HEK293 (cell line): ENCODE measurements around the gene LRRC32.

ENCODE experiments used
- CTCF ChIA-PET: fragments of 350-600 bp; formaldehyde crosslinking; extraction: SDS; loops from one replicate; lab custom pipeline; 2021; ENCODE audit warnings: antibody characterized with exemption; lab: Yijun Ruan, JAX
- POLR2A ChIA-PET: fragments of 300-600 bp; formaldehyde crosslinking; extraction: SDS; loops from one replicate; lab custom pipeline; 2020; ENCODE audit warnings: antibody characterized with exemption, inconsistent platforms; lab: Yijun Ruan, JAX
- H3K27ac ChIP-seq: fragments of 200-500 bp; sonication (Bioruptor generic); 2 replicates; pipeline ENCODE4 v1.5.1; 2014; ENCODE audit warnings: low read depth, low read length, control low read depth, inconsistent platforms; ENCODE audit errors: extremely low read depth
- H3K36me3 ChIP-seq, 2 experiments: fragments of 200-500 bp in 1 of 2; sonication (Bioruptor generic) in 1 of 2; 1 replicate in 1 of 2; 2 replicates in 1 of 2; pipeline ENCODE4 v1.5.1; 2014 to 2017; ENCODE audit warnings: inconsistent platforms in 2 of 2, low read length in 2 of 2; ENCODE audit not compliant: control insufficient read depth in 2 of 2, insufficient read depth in 1 of 2
- H3K4me1 ChIP-seq: fragments of 200-500 bp; sonication (Bioruptor generic); 2 replicates; pipeline ENCODE4 v1.5.1; 2014; ENCODE audit warnings: mild to moderate bottlenecking, low read length, inconsistent platforms; ENCODE audit not compliant: control insufficient read depth, insufficient read depth
- H3K4me3 ChIP-seq: 2 replicates; pipeline ENCODE4 v1.5.1; 2011; ENCODE audit warnings: low read depth, mild to moderate bottlenecking, control low read depth, low read length, moderate library complexity
- H3K9me3 ChIP-seq: fragments of 200-500 bp; sonication (Bioruptor generic); 2 replicates; pipeline ENCODE4 v1.5.1; 2014; ENCODE audit warnings: low read depth, low read length, inconsistent platforms; ENCODE audit not compliant: control insufficient read depth, insufficient read depth
- ATF2 ChIP-seq: fragments of 450-650 bp; formaldehyde crosslinking; IDR thresholded peaks from 2 replicates; pipeline ENCODE4 v1.5.1; 2016; ENCODE audit warnings: missing biosample characterization, missing genetic modification characterization, low read depth
- BCL11B ChIP-seq: fragments of 450-650 bp; formaldehyde crosslinking; IDR thresholded peaks from 2 replicates; pipeline ENCODE4 v1.5.1; 2016; ENCODE audit warnings: low read depth, missing biosample characterization, missing genetic modification characterization
- PRDM4 ChIP-seq: fragments of 450-650 bp; formaldehyde crosslinking; IDR thresholded peaks from 2 replicates; pipeline ENCODE4 v1.5.1; 2017; ENCODE audit warnings: missing biosample characterization, missing genetic modification characterization
- SP2 ChIP-seq: fragments of 450-650 bp; formaldehyde crosslinking; IDR thresholded peaks from 2 replicates; pipeline ENCODE4 v1.5.1; 2016; ENCODE audit warnings: missing biosample characterization, missing genetic modification characterization
- ZBTB49 ChIP-seq: fragments of 450-650 bp; formaldehyde crosslinking; IDR thresholded peaks from 2 replicates; pipeline ENCODE4 v1.5.1; 2016; ENCODE audit warnings: missing biosample characterization, missing genetic modification characterization, low read depth
- ZBTB7A ChIP-seq: fragments of 450-650 bp; formaldehyde crosslinking; IDR thresholded peaks from 2 replicates; pipeline ENCODE4 v1.5.1; 2016; ENCODE audit warnings: low read depth, missing biosample characterization, missing genetic modification characterization
- ZNF138 ChIP-seq: fragments of 450-650 bp; formaldehyde crosslinking; IDR thresholded peaks from 2 replicates; pipeline ENCODE4 v1.5.1; 2016; ENCODE audit warnings: missing biosample characterization, missing genetic modification characterization, borderline replicate concordance
- ZNF155 ChIP-seq: fragments of 450-650 bp; formaldehyde crosslinking; IDR thresholded peaks from 2 replicates; pipeline ENCODE4 v1.5.1; 2016; ENCODE audit warnings: missing biosample characterization, missing genetic modification characterization
- ZNF366 ChIP-seq: fragments of 450-650 bp; formaldehyde crosslinking; conservative IDR thresholded peaks from 2 replicates; pipeline ENCODE4 v1.5.1; 2016; ENCODE audit warnings: missing biosample characterization, missing genetic modification characterization
- ZNF423 ChIP-seq: fragments of 450-650 bp; formaldehyde crosslinking; IDR thresholded peaks from 2 replicates; pipeline ENCODE4 v1.5.1; 2016; ENCODE audit warnings: missing biosample characterization, missing genetic modification characterization
- ZNF501 ChIP-seq: fragments of 450-650 bp; formaldehyde crosslinking; IDR thresholded peaks from 2 replicates; pipeline ENCODE4 v1.5.1; 2016; ENCODE audit warnings: missing biosample characterization, missing genetic modification characterization
- ZNF514 ChIP-seq: fragments of 450-650 bp; formaldehyde crosslinking; IDR thresholded peaks from 2 replicates; pipeline ENCODE4 v1.5.1; 2016; ENCODE audit warnings: missing biosample characterization, missing genetic modification characterization
- ZNF548 ChIP-seq: fragments of 450-650 bp; formaldehyde crosslinking; IDR thresholded peaks from 2 replicates; pipeline ENCODE4 v1.5.1; 2016; ENCODE audit warnings: missing biosample characterization, missing genetic modification characterization
- ZNF623 ChIP-seq: fragments of 450-650 bp; formaldehyde crosslinking; IDR thresholded peaks from 2 replicates; pipeline ENCODE4 v1.5.1; 2016; ENCODE audit warnings: missing biosample characterization, missing genetic modification characterization
- TF ChIP-seq, protein P1 (sequence below): fragments of 450-650 bp; formaldehyde crosslinking; IDR thresholded peaks from 2 replicates; pipeline ENCODE4 v1.5.1; 2017; ENCODE audit warnings: missing biosample characterization, missing genetic modification characterization
- TF ChIP-seq, protein P2 (sequence below): fragments of 450-650 bp; formaldehyde crosslinking; IDR thresholded peaks from 2 replicates; pipeline ENCODE4 v1.5.1; 2016; ENCODE audit warnings: missing biosample characterization, missing genetic modification characterization

The LRRC32 gene

GRCh38 chr11:76671237-76671592, 668 bp upstream of the LRRC32 start (continued):
- TF ChIP-seq ZNF138 (no peak), ZNF155 (tag by site-specific recombination) (no peak), BCL11B (tag by site-specific recombination) (no peak), PRDM4 (tag by site-specific recombination) (no peak), ZNF366 (no peak)

- H3K27ac ChIP-seq: no peak overlapping the region
- ChIA-PET POLR2A (interaction anchor here (1.1 kb wide), 1 partner anchor 12 kb away, joined by 3 read pairs; no protein-coding TSS in a partner anchor), CTCF (no interaction called here)
- H3K36me3 ChIP-seq: no peaks in the 10 kb centered on the region
- H3K9me3 ChIP-seq: no peaks in the 10 kb centered on the region
- H3K4me3 ChIP-seq: 0 out of 2 replicates have a peak overlapping the region, but pooled peaks have one; percentile 14
- H3K4me1 ChIP-seq: no peaks in the 10 kb centered on the region
- no peak for TF ChIP-seq SP2 (tag by site-specific recombination)
- TF ChIP-seq ATF2 (tag by site-specific recombination): no peak
- no peak for TF ChIP-seq ZNF548 (tag by site-specific recombination)
These were observed 554 bp downstream of the LRRC32 start for GRCh38 chr11:76669901-76670484.

- Histone ChIP-seq H3K9me3 (no peaks in the 10 kb centered on the region), H3K27ac (no peak overlapping the region), H3K4me1 (no peaks in the 10 kb centered on the region), H3K36me3 (no peaks in the 10 kb centered on the region), H3K4me3 (no peak overlapping the region)
- ChIA-PET CTCF (interaction anchor here (0.5 to 0.9 kb wide), 3 partner anchors 349 to 846 kb away, joined by 3 to 4 read pairs (median 3); no protein-coding TSS in a partner anchor), POLR2A (no interaction called here)
- TF ChIP-seq ZNF514 (no peak), ZBTB7A (tag by site-specific recombination) (no peak), ZNF623 (tag by site-specific recombination) (peak; percentile 85), ZNF501 (tag by site-specific recombination) (no peak), ZBTB49 (tag by site-specific recombination) (no peak), ZNF423 (tag by site-specific recombination) (no peak)
- TF ChIP-seq, protein P1, sequence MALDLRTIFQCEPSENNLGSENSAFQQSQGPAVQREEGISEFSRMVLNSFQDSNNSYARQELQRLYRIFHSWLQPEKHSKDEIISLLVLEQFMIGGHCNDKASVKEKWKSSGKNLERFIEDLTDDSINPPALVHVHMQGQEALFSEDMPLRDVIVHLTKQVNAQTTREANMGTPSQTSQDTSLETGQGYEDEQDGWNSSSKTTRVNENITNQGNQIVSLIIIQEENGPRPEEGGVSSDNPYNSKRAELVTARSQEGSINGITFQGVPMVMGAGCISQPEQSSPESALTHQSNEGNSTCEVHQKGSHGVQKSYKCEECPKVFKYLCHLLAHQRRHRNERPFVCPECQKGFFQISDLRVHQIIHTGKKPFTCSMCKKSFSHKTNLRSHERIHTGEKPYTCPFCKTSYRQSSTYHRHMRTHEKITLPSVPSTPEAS (tag by site-specific recombination): no peak
- TF ChIP-seq, protein P2, sequence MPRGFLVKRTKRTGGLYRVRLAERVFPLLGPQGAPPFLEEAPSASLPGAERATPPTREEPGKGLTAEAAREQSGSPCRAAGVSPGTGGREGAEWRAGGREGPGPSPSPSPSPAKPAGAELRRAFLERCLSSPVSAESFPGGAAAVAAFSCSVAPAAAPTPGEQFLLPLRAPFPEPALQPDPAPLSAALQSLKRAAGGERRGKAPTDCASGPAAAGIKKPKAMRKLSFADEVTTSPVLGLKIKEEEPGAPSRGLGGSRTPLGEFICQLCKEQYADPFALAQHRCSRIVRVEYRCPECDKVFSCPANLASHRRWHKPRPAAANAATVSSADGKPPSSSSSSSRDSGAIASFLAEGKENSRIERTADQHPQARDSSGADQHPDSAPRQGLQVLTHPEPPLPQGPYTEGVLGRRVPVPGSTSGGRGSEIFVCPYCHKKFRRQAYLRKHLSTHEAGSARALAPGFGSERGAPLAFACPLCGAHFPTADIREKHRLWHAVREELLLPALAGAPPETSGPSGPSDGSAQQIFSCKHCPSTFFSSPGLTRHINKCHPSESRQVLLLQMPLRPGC (tag by site-specific recombination): no peak
These were observed 2.0 kb downstream of the LRRC32 start for GRCh38 chr11:76668362-76669155.
